ENCODE measurements around the gene IFNA2.

Gene IFNA2

GRCh38 chr9:21415493-21416267 is 30.5 kb upstream of the IFNA2 start:
- TF ChIP-seq CTCF (IDR thresholded peaks at IDR 0.05; ENCODE audit: unreplicated experiment in 3 of 3), result no peak

GRCh38 chr9:21414220-21414940 is 29.2 kb upstream of the IFNA2 start:
- Mint-ChIP-seq H3K36me3 (ENCODE audit: low read depth) (no peaks in the 10 kb centered on the region), H3K4me1 (no peaks in the 10 kb centered on the region), H3K27me3 (ENCODE audit: low read depth) (no peaks in the 10 kb centered on the region), H3K27ac (no peak overlapping the region), H3K4me3 (no peak overlapping the region), H3K9me3 (no peaks in the 10 kb centered on the region)
- no peak for TF ChIP-seq CTCF (IDR thresholded peaks at IDR 0.05; ENCODE audit: unreplicated experiment in 3 of 3)

More at GRCh38 chr9:21415493-21416267, 30.5 kb upstream of the IFNA2 start:
- no peak overlapping the region for H3K4me3 Mint-ChIP-seq
- H3K27me3 Mint-ChIP-seq (ENCODE audit: low read depth), result no peaks in the 10 kb centered on the region
- H3K4me1 Mint-ChIP-seq, result no peaks in the 10 kb centered on the region
- no peaks in the 10 kb centered on the region for H3K9me3 Mint-ChIP-seq
- no peaks in the 10 kb centered on the region for H3K36me3 Mint-ChIP-seq (ENCODE audit: low read depth)
- no peak overlapping the region for H3K27ac Mint-ChIP-seq

- Mint-ChIP-seq H3K9me3 (no peaks in the 10 kb centered on the region), H3K4me3 (no peak overlapping the region), H3K4me1 (no peaks in the 10 kb centered on the region), H3K27ac (no peak overlapping the region), H3K36me3 (ENCODE audit: low read depth) (no peaks in the 10 kb centered on the region), H3K27me3 (ENCODE audit: low read depth) (no peaks in the 10 kb centered on the region)
- no peak for TF ChIP-seq CTCF (IDR thresholded peaks at IDR 0.05; ENCODE audit: unreplicated experiment in 3 of 3)
Observed at GRCh38 chr9:21413624-21414023, 28.4 kb upstream of the IFNA2 start.

GRCh38 chr9:21413151-21413550 is 28.0 kb upstream of the IFNA2 start:
- Mint-ChIP-seq H3K4me1 (no peaks in the 10 kb centered on the region), H3K9me3 (no peaks in the 10 kb centered on the region), H3K27me3 (ENCODE audit: low read depth) (no peaks in the 10 kb centered on the region), H3K36me3 (ENCODE audit: low read depth) (no peaks in the 10 kb centered on the region), H3K27ac (no peak overlapping the region), H3K4me3 (no peak overlapping the region)
- no peak for TF ChIP-seq CTCF (IDR thresholded peaks at IDR 0.05; ENCODE audit: unreplicated experiment in 3 of 3)

- no peaks in the 10 kb centered on the region for H3K36me3 Mint-ChIP-seq (ENCODE audit: low read depth)
- no peaks in the 10 kb centered on the region for H3K9me3 Mint-ChIP-seq
- no peak overlapping the region for H3K4me3 Mint-ChIP-seq
- H3K4me1 Mint-ChIP-seq, result no peaks in the 10 kb centered on the region
- no peak for TF ChIP-seq CTCF (IDR thresholded peaks at IDR 0.05; ENCODE audit: unreplicated experiment in 3 of 3)
- peaks cover under 1% of the 10 kb centered on the region for H3K27me3 Mint-ChIP-seq (ENCODE audit: low read depth)
- H3K27ac Mint-ChIP-seq, result no peak overlapping the region
Observed at GRCh38 chr9:21412107-21412506, 26.9 kb upstream of the IFNA2 start.
